Right lobe of liver (tissue), 6 donors: Measurements from ENCODE around the gene RNF168. TPM values are rescaled to one million over a fixed set of nuclear protein-coding genes. Genes with fewer than 3 reads are reported as not detected.
"Not testable (repeated sequence)": the region's sequence is repeated elsewhere in the genome, so short reads cannot be mapped to it uniquely, and the experiment has no call there.

Experiments used
- ATAC-seq, 4 donors: fragments of 200-7000 bp; cut with Tn5 transposase; one replicate each; pipeline ENCODE4 v1.9.1; 2020; ENCODE audit warnings: mild to moderate bottlenecking in 4 of 4, moderate library complexity in 4 of 4
- DNase-seq, 3 donors: peaks; one replicate each; pipeline ENCODE4 v3.0.0-alpha.2; 2020
- H3K27ac ChIP-seq, 3 donors: fragments of 200-600 bp; one replicate each; pipeline ENCODE4 v1.8.0; 2022
- H3K27me3 ChIP-seq, 2 donors: fragments of 200-600 bp; one replicate each; pipeline ENCODE4 v1.8.0; 2022
- H3K36me3 ChIP-seq, 4 donors: fragments of 200-600 bp; sonication (generic) in 1 of 4; one replicate each; pipeline versions ENCODE4 v1.5.1 to v1.8.0; 2017 to 2022; ENCODE audit warnings: control low read depth in 1 of 4
- H3K4me1 ChIP-seq, 4 donors: fragments of 200-600 bp; sonication (generic) in 1 of 4; one replicate each; pipeline versions ENCODE4 v1.5.1 to v1.8.0; 2017 to 2022; ENCODE audit warnings: control low read depth in 1 of 4
- H3K4me3 ChIP-seq, 3 donors: fragments of 200-600 bp; one replicate each; pipeline ENCODE4 v1.8.0; 2022
- H3K9me3 ChIP-seq, 4 donors: fragments of 200-600 bp; sonication (generic) in 1 of 4; one replicate each; pipeline versions ENCODE4 v1.5.1 to v1.8.0; 2017 to 2022; ENCODE audit warnings: control low read depth in 1 of 4
- POLR2A ChIP-seq: fragments of 450-650 bp; IDR thresholded peaks from one replicate; pipeline ENCODE4 v1.6.1; 2017; ENCODE audit warnings: antibody characterized with exemption, mild to moderate bottlenecking
- WGBS: methylation state at CpG from one replicate; pipeline ENCODE4 v1.1.6; 2018; ENCODE audit warnings: low coverage, low lambda C conversion rate; ENCODE audit not compliant: insufficient coverage; ENCODE audit errors: missing lambda C conversion rate; 5-methylcytosine and 5-hydroxymethylcytosine counted together
- intact Hi-C, 2 donors: fragments of 100-400 bp; cut with DNase I; formaldehyde crosslinking; loops; one replicate each; pipeline versions ENCODE4 v1.11.2 to v1.14.1; 2022
- total RNA-seq, 6 experiments: library from RNA; depleted of rRNA in 2 of 6; stranded (reverse); fragments of >200 nt in 2 of 6; fragmentation: NEBNext Ultra II Directional in 3 of 6; extraction: Animal tissue kit (Norgen Biotek cat#: 25700) in 3 of 6; gene quantifications; one replicate each; pipeline versions ENCODE4 v1.1.0 to v1.2.4, GENCODE V29; 2016 to 2023
- TF ChIP-seq, protein P1 (sequence below), 4 donors: fragments of 200-600 bp in 3 of 4; fragments of 450-650 bp in 1 of 4; IDR thresholded peaks; one replicate each; pipeline versions ENCODE4 v1.5.1 to v1.8.0; 2016 to 2022; ENCODE audit warnings: antibody characterized with exemption in 4 of 4, mild to moderate bottlenecking in 2 of 4
- donor health status: DM: no; HTN: yes; CAD: no.
- donor health status: DM: no; HTN: no; CAD: no.
- donor health status: DM: no; HTN: no; CAD: no.
- donor health status: DM: no; HTN: yes; CAD: no.
- donor health status: DM: no; HTN: yes; CAD: no.

RNF168 gene
- total RNA-seq, 6 experiments from 2014 or later: 7.5 to 14.2 (median 11.4) TPM

DNA sequence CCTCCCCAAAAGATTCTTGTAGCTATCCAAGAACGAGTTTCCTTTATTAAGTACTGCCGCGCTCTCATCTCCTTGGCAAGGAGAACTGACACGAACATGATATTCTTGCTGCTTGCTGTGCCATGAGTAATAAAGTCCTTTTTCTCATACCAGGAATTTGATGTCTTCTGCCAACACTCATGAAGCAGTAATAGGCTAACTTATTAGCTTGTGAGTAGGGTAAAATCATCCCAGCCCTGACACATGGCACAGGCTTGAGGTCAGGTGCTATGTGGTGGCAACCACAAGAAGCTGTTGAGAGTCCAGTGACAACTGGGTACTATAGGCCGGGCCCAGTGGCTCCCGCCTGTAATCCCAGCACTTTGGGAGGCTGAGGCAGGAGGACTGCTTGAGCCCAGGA is 48.6 kb downstream of the RNF168 start:
- TF ChIP-seq, protein P1, sequence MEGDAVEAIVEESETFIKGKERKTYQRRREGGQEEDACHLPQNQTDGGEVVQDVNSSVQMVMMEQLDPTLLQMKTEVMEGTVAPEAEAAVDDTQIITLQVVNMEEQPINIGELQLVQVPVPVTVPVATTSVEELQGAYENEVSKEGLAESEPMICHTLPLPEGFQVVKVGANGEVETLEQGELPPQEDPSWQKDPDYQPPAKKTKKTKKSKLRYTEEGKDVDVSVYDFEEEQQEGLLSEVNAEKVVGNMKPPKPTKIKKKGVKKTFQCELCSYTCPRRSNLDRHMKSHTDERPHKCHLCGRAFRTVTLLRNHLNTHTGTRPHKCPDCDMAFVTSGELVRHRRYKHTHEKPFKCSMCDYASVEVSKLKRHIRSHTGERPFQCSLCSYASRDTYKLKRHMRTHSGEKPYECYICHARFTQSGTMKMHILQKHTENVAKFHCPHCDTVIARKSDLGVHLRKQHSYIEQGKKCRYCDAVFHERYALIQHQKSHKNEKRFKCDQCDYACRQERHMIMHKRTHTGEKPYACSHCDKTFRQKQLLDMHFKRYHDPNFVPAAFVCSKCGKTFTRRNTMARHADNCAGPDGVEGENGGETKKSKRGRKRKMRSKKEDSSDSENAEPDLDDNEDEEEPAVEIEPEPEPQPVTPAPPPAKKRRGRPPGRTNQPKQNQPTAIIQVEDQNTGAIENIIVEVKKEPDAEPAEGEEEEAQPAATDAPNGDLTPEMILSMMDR (IDR thresholded peaks at IDR 0.05): no peak
- no peak for TF ChIP-seq POLR2A
- Histone ChIP-seq H3K9me3 (no peaks in the 10 kb centered on the region), H3K36me3 (no peaks in the 10 kb centered on the region), H3K4me1 (no peaks in the 10 kb centered on the region), H3K27me3 (no peaks in the 10 kb centered on the region), H3K27ac (no peak overlapping the region), H3K4me3 (no peak overlapping the region)
- ATAC-seq (no peak), DNase-seq (no peak)
- WGBS: 94% methylated on average over 6 of the region's 6 CpGs
- intact Hi-C loops: no loop called here

DNA sequence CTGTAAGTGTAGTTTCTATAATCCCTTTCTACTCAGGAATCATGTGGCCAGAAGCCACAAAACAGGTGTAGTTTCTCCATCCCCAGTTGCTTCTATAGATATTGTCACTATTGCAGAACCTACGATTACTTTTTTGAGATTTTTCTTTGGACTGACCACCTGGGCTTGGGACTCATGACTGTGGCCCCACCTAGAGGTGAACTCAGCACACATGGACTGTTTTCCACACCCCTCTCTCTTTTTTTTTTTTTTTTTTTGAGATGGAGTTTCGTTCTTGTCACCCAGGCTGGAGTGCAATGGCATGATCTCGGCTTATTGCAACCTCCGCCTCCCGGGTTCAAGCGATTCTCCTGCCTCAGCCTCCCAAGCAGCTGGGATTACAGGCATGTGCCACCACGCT is 58.2 kb downstream of the RNF168 start:
- H3K4me3 ChIP-seq, H3K27ac ChIP-seq, H3K9me3 ChIP-seq, ATAC-seq, H3K36me3 ChIP-seq, intact Hi-C loops, DNase-seq, H3K4me1 ChIP-seq, H3K27me3 ChIP-seq: not testable (repeated sequence)
- 69% methylated on average over 2 of the region's 7 CpGs for WGBS

DNA sequence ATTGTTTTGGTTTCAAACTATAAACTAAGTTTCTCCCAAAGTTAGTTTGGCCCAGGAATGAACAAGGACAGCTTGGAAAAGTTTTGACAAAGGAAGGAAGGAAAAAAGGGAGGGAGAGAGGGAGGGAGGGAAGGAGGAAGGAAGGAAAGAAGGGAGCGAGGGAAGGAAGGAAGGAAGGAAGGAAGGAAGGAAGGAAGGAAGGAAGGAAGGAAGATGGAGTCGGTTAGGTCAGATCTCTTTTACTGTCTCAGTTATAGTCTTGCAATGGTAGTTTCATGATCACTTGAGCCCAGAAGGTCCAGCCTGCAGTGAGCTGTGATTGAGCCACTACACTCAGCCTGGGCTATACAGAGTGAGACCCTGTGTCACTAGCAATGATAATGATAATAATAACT is 59.1 kb downstream of the RNF168 start:
- TF ChIP-seq POLR2A: no peak
- TF ChIP-seq, protein P1 (IDR thresholded peaks at IDR 0.05): no peak
- Histone ChIP-seq H3K4me1 (no peaks in the 10 kb centered on the region), H3K27ac (no peak overlapping the region), H3K9me3 (no peaks in the 10 kb centered on the region), H3K36me3 (no peaks in the 10 kb centered on the region), H3K27me3 (no peaks in the 10 kb centered on the region), H3K4me3 (no peak overlapping the region)
- 45% methylated on average over 2 of the region's 2 CpGs for WGBS
- intact Hi-C loops: no loop called here
- DNase-seq (no peak), ATAC-seq (no peak)

DNA sequence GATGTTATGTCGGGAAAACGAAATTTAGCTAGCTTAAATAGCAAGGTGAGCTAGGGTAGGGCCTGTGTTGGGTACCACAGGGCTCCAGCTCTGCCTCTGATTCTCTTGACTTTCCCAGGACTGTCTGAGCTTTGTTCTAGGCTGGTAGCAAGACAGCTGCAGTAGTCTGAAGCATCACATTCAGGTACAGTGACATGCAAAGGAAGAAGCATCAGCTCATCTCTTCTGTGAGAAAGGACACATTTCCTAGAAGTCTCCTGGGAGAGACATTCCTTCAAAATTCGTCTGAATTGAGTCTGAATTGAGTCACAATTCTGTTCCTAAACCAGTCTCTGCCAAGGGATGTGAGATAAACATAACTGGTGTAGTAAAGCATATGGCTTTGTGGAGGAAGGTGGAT is 62.9 kb downstream of the RNF168 start:
- TF ChIP-seq POLR2A: no peak
- TF ChIP-seq, protein P1 (IDR thresholded peaks at IDR 0.05): no peak
- no peak overlapping the region for H3K4me3 ChIP-seq
- no peak for ATAC-seq

DNA sequence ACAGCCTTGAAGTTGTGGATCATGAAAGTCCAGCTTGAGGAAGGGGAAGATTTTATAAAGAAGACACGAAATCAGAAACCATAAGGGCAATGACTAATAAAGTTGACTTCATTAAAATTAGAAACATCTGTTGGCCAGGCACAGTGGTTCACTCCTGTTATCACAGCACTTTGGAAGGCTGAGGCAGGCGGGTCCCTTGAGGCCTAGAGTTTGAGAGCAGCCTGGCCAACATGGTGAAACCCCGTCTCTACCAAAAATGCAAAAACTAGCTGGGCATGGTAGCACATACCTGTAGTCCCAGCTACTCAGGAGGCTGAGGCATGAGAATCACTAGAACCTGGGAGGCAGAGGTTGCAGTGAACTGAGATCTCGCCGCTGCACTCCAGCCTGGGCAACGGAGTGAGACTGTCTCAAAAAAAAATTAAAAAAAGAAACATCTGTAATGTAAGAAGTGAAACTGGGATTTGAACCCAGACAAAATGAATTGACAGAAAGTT is 63.5 kb downstream of the RNF168 start:
- ATAC-seq: no peak

More for the DNA sequence above, 62.9 kb downstream of the RNF168 start:
- Histone ChIP-seq H3K4me1 (no peaks in the 10 kb centered on the region), H3K9me3 (no peaks in the 10 kb centered on the region), H3K27ac (no peak overlapping the region), H3K27me3 (no peaks in the 10 kb centered on the region), H3K36me3 (no peaks in the 10 kb centered on the region)
- DNase-seq: no peak
- intact Hi-C loops: no loop called here
- WGBS: 60% methylated on average over 3 of the region's 3 CpGs

More for the DNA sequence above, 63.5 kb downstream of the RNF168 start:
- Histone ChIP-seq H3K9me3 (no peaks in the 10 kb centered on the region), H3K4me3 (no peak overlapping the region), H3K27ac (no peak overlapping the region), H3K36me3 (no peaks in the 10 kb centered on the region), H3K4me1 (no peaks in the 10 kb centered on the region), H3K27me3 (no peaks in the 10 kb centered on the region)
- intact Hi-C loops: no loop called here
- no peak for DNase-seq
- no peak for TF ChIP-seq POLR2A
- TF ChIP-seq, protein P1 (IDR thresholded peaks at IDR 0.05): no peak
- whole genome bisulfite sequencing: 80% methylated on average over 6 of the region's 6 CpGs
